SK-N-SH treated with all-trans-retinoic acid at 6 μM for 48 hours (cell line): Measurements from ENCODE around the gene POP4.

ENCODE experiments used
- CSDC2 ChIP-seq: fragments of 250-450 bp; sonication (Bioruptor Pico); IDR thresholded peaks from 2 replicates; pipeline ENCODE4 v1.5.0; 2020; ENCODE audit warnings: mild to moderate bottlenecking, moderate library complexity
- CSRNP3 ChIP-seq: fragments of 250-450 bp; sonication (Bioruptor Pico); IDR thresholded peaks from 2 replicates; pipeline ENCODE4 v1.5.1; 2021; ENCODE audit warnings: mild to moderate bottlenecking, moderate library complexity
- GLIS3 ChIP-seq: fragments of 250-450 bp; sonication (Bioruptor Pico); IDR thresholded peaks from 2 replicates; pipeline ENCODE4 v1.5.0; 2020; ENCODE audit warnings: mild to moderate bottlenecking, moderate library complexity
- ISL1 ChIP-seq: fragments of 250-450 bp; sonication (Bioruptor Pico); IDR thresholded peaks from 2 replicates; pipeline ENCODE4 v2.1.2; 2022; ENCODE audit warnings: mild to moderate bottlenecking, moderate library complexity
- PATZ1 ChIP-seq: fragments of 250-450 bp; sonication (Bioruptor Pico); IDR thresholded peaks from 2 replicates; pipeline ENCODE4 v1.8.0; 2020; ENCODE audit warnings: mild to moderate bottlenecking, moderate library complexity, borderline replicate concordance
- RARB ChIP-seq: fragments of 250-450 bp; sonication (Bioruptor Pico); IDR thresholded peaks from 2 replicates; pipeline ENCODE4 v1.8.0; 2021; ENCODE audit warnings: mild to moderate bottlenecking, moderate library complexity
- SNAI2 ChIP-seq: fragments of 250-450 bp; sonication (Bioruptor Pico); IDR thresholded peaks from 2 replicates; pipeline ENCODE4 v1.5.0; 2020; ENCODE audit warnings: mild to moderate bottlenecking, moderate library complexity
- TCF4 ChIP-seq: fragments of 250-450 bp; sonication (Bioruptor Pico); IDR thresholded peaks from 2 replicates; pipeline ENCODE4 v1.8.0; 2021; ENCODE audit warnings: mild to moderate bottlenecking, moderate library complexity, borderline replicate concordance
- TSHZ2 ChIP-seq: fragments of 250-450 bp; sonication (Bioruptor Pico); IDR thresholded peaks from 2 replicates; pipeline ENCODE4 v1.5.0; 2020; ENCODE audit warnings: mild to moderate bottlenecking, moderate library complexity
- ZC3H10 ChIP-seq: fragments of 250-450 bp; sonication (Bioruptor Pico); IDR thresholded peaks from 2 replicates; pipeline ENCODE4 v1.5.1; 2021; ENCODE audit warnings: mild to moderate bottlenecking, moderate library complexity
- ZFP3 ChIP-seq: fragments of 250-450 bp; sonication (Bioruptor Pico); IDR thresholded peaks from 2 replicates; pipeline ENCODE4 v1.5.0; 2020; ENCODE audit warnings: mild to moderate bottlenecking, moderate library complexity
- ZNF70 ChIP-seq: fragments of 450-650 bp; formaldehyde crosslinking; IDR thresholded peaks from 2 replicates; pipeline ENCODE4 v1.5.0; 2020; ENCODE audit warnings: mild to moderate bottlenecking, moderate library complexity

GRCh38 chr19:29639086-29639485, 33.0 kb downstream of the POP4 start:
- no peak for TF ChIP-seq PATZ1
- no peak for TF ChIP-seq RARB (CRISPR knock-in tag)
- no peak for TF ChIP-seq GLIS3
- TF ChIP-seq ZNF70: no peak
- no peak for TF ChIP-seq TCF4 (CRISPR knock-in tag)
- no peak for TF ChIP-seq SNAI2 (CRISPR knock-in tag)
- no peak for TF ChIP-seq ZC3H10
- no peak for TF ChIP-seq ZFP3 (CRISPR knock-in tag)
- no peak for TF ChIP-seq TSHZ2 (CRISPR knock-in tag)
- TF ChIP-seq CSRNP3 (CRISPR knock-in tag): no peak
- TF ChIP-seq ISL1 (CRISPR knock-in tag): no peak
- TF ChIP-seq CSDC2 (CRISPR knock-in tag): no peak
